OCI-LY7 (cell line): ENCODE results near the gene CRYGN.

ENCODE experiments used
- EZH2phosphoT487 ChIP-seq: fragments of 200-600 bp; sonication (generic); IDR thresholded peaks from 2 replicates; pipeline ENCODE4 v1.6.1; 2018; ENCODE audit warnings: low read depth, borderline replicate concordance, mild to moderate bottlenecking, mixed run types, antibody characterized with exemption, low read length, moderate library complexity, mixed read lengths
- TF ChIP-seq, protein P1 (sequence below): fragments of 200-600 bp; sonication (generic); conservative IDR thresholded peaks from 2 replicates; pipeline ENCODE4 v1.5.1; 2014; ENCODE audit warnings: mild to moderate bottlenecking, antibody characterized with exemption, low read length, moderate library complexity, mixed read lengths

DNA sequence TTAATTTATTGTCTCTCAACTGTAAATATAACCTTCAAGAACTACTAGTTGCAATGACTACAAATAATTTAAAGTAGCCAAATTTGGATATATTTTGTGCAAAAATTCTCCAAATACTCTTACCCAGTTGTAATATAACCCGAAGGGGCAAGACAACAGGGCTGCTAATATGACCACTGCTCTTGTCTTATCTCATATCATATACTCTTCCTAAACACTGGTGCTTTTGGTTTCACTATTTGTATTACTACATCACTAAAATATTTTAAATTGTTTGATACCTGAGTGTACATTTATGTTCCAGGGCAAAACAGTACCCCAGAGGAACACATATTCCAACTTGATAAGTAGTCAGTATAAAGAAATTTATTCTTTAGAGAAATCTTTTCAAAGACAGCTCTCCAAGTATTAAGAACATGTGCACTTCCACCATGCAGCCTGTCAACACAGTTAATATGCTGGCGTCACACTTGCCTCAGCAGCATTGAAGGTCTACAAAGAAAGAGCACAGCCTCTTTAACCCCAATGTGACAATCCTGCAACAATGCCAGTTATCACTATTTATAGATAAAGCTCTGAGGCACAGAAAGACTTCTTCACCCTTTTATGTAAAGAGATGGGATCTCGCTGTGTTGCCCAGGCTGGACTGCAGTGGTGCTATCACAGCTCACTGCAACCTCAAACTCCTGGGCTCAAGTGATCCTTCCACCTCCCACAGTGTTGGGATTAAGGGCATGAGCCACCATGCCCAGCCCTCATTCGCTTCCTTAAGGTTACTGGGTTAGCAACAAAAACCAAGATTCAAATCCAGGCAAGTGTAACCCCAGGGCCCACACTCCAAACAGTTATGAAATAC, 41.9 kb upstream of the CRYGN start:
- TF ChIP-seq, protein P1, sequence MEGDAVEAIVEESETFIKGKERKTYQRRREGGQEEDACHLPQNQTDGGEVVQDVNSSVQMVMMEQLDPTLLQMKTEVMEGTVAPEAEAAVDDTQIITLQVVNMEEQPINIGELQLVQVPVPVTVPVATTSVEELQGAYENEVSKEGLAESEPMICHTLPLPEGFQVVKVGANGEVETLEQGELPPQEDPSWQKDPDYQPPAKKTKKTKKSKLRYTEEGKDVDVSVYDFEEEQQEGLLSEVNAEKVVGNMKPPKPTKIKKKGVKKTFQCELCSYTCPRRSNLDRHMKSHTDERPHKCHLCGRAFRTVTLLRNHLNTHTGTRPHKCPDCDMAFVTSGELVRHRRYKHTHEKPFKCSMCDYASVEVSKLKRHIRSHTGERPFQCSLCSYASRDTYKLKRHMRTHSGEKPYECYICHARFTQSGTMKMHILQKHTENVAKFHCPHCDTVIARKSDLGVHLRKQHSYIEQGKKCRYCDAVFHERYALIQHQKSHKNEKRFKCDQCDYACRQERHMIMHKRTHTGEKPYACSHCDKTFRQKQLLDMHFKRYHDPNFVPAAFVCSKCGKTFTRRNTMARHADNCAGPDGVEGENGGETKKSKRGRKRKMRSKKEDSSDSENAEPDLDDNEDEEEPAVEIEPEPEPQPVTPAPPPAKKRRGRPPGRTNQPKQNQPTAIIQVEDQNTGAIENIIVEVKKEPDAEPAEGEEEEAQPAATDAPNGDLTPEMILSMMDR = no peak
- no peak for TF ChIP-seq EZH2phosphoT487
